Neural cell (in vitro differentiated cells): ENCODE measurements around the gene GUCA2A. TPM values are rescaled to one million over a fixed set of nuclear protein-coding genes. Genes with fewer than 3 reads are reported as not detected.

Source experiments
- H2AFZ ChIP-seq: fragments of 200-600, 300-800 bp; sonication (generic), shearing (Covaris generic); 2 replicates; pipeline ENCODE4 v1.6.0; 2014; ENCODE audit warnings: low read depth, mild to moderate bottlenecking, antibody characterized with exemption, low read length, moderate library complexity
- H3F3A ChIP-seq: fragments of 200-600 bp; shearing (Covaris generic); 2 replicates; pipeline ENCODE4 v1.6.1; 2016; ENCODE audit warnings: mild to moderate bottlenecking, moderate library complexity, mixed read lengths, antibody characterized with exemption, low read length; ENCODE audit not compliant: insufficient read depth, poor library complexity, severe bottlenecking
- H3K27ac ChIP-seq: fragments of 200-600, 300-800 bp; sonication (generic), shearing (Covaris generic); 2 replicates; pipeline ENCODE4 v1.5.1; 2014; ENCODE audit warnings: mild to moderate bottlenecking, low read length, moderate library complexity
- H3K27me3 ChIP-seq: fragments of 300-800, 200-600 bp; sonication (generic), shearing (Covaris generic); 2 replicates; pipeline ENCODE4 v1.6.0; 2014; ENCODE audit warnings: mild to moderate bottlenecking, low read depth, low read length, moderate library complexity; ENCODE audit not compliant: insufficient read depth
- H3K36me3 ChIP-seq: fragments of 300-800, 200-600 bp; sonication (generic), shearing (Covaris generic); 2 replicates; pipeline ENCODE4 v1.5.1; 2014; ENCODE audit warnings: mild to moderate bottlenecking, antibody characterized with exemption, low read length, moderate library complexity; ENCODE audit not compliant: insufficient read depth
- H3K4me2 ChIP-seq: fragments of 300-800, 200-600 bp; sonication (generic), shearing (Covaris generic); 2 replicates; pipeline ENCODE4 v1.6.0; 2014; ENCODE audit warnings: mild to moderate bottlenecking, low read length
- H3K4me3 ChIP-seq: fragments of 300-800, 200-600 bp; sonication (generic), shearing (Covaris generic); 2 replicates; pipeline ENCODE4 v1.5.1; 2014; ENCODE audit warnings: mild to moderate bottlenecking, low read length, moderate library complexity
- H3K79me2 ChIP-seq: fragments of 200-600 bp; shearing (Covaris generic); replicated peaks from 2 replicates; pipeline ENCODE4 v1.6.0; 2014; ENCODE audit warnings: mild to moderate bottlenecking, low read length, moderate library complexity; ENCODE audit not compliant: insufficient read depth
- H3K9ac ChIP-seq: fragments of 300-800, 200-600 bp; sonication (generic), shearing (Covaris generic); 2 replicates; pipeline ENCODE4 v1.6.1; 2016; ENCODE audit warnings: mild to moderate bottlenecking, low read length, mixed read lengths
- H3K9me2 ChIP-seq: fragments of 200-600 bp; shearing (Covaris generic); 2 replicates; pipeline ENCODE4 v1.6.1; 2016; ENCODE audit warnings: mild to moderate bottlenecking, low read length, mixed read lengths; ENCODE audit not compliant: insufficient read depth
- H3K9me3 ChIP-seq: fragments of 200-600, 300-800 bp; sonication (generic), shearing (Covaris generic); 2 replicates; pipeline ENCODE4 v1.6.1; 2016; ENCODE audit warnings: mild to moderate bottlenecking, mixed run types, low read length, moderate library complexity, mixed read lengths
- H4K20me1 ChIP-seq: fragments of 200-600 bp; shearing (Covaris generic); 2 replicates; pipeline ENCODE4 v1.6.1; 2016; ENCODE audit warnings: mild to moderate bottlenecking, mixed run types; ENCODE audit not compliant: insufficient read depth
- EP300 ChIP-seq: fragments of 450-650 bp; conservative IDR thresholded peaks from 2 replicates; pipeline ENCODE4 v1.6.1; 2014; ENCODE audit warnings: antibody characterized with exemption, mild to moderate bottlenecking, moderate library complexity; ENCODE audit not compliant: poor library complexity, severe bottlenecking
- EZH2 ChIP-seq: fragments of 200-600, 300-800 bp; shearing (Covaris generic), sonication (generic); IDR thresholded peaks from 2 replicates; pipeline ENCODE4 v1.6.1; 2014; ENCODE audit warnings: antibody characterized with exemption, low read length, borderline replicate concordance, mild to moderate bottlenecking; ENCODE audit not compliant: insufficient read depth, poor library complexity, severe bottlenecking
- MXI1 ChIP-seq: fragments of 450-650 bp; conservative IDR thresholded peaks from 2 replicates; pipeline ENCODE4 v1.6.1; 2014; ENCODE audit warnings: antibody characterized with exemption, mild to moderate bottlenecking; ENCODE audit not compliant: poor library complexity, severe bottlenecking
- POLR2AphosphoS5 ChIP-seq: IDR thresholded peaks from 2 replicates; pipeline ENCODE4 v1.6.1; 2012
- RAD21 ChIP-seq: fragments of 450-650 bp; conservative IDR thresholded peaks from 2 replicates; pipeline ENCODE4 v1.6.1; 2014; ENCODE audit warnings: antibody characterized with exemption, mild to moderate bottlenecking, moderate library complexity
- SMC3 ChIP-seq: fragments of 450-650 bp; conservative IDR thresholded peaks from 2 replicates; pipeline ENCODE4 v1.6.1; 2014; ENCODE audit warnings: antibody characterized with exemption, mild to moderate bottlenecking, moderate library complexity; ENCODE audit not compliant: poor library complexity
- TAF1 ChIP-seq: IDR thresholded peaks from 2 replicates; pipeline ENCODE4 v1.6.1; 2012; ENCODE audit warnings: low read depth
- polyA plus RNA-seq: library from polyadenylated mRNA; depleted of rRNA; stranded (reverse); fragments of >200 nt; gene quantifications from 2 replicates; pipeline ENCODE4 v1.2.3, GENCODE V29; 2014
- TF ChIP-seq, protein P1 (sequence below): fragments of 450-650 bp; IDR thresholded peaks from 2 replicates; pipeline ENCODE4 v1.5.1; 2014; ENCODE audit warnings: antibody characterized with exemption, mild to moderate bottlenecking, moderate library complexity; ENCODE audit not compliant: poor library complexity, severe bottlenecking
- TF ChIP-seq, protein P2 (sequence below): IDR thresholded peaks from 2 replicates; pipeline ENCODE4 v1.6.1; 2012; ENCODE audit warnings: borderline replicate concordance

Gene GUCA2A
- polyA plus RNA-seq, 1 donor from 2014 or later = not detected

DNA sequence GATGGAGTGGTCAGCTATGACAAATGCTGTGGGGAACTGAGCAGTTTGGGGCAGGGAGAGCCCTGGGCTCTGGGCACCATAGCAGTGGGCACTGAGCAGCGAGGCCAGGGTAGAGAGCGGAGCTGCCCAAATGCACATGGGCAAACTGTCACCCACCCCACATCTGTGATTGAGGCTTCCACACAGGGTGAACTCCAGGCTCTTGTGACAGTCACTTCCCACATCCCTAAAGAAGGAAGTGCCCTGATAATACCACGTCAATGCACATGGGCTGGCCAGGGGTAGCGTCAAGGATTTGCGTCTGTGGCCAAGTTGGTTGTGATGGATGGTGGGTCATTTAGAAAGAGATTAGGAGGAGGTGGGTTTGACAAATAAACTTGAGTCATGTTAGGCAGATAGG lies 13.9 kb downstream of the GUCA2A start:
- no peak overlapping the region for H3K9ac ChIP-seq
- no peaks in the 10 kb centered on the region for H3K9me2 ChIP-seq
- H3K79me2 ChIP-seq = no peaks in the 10 kb centered on the region
- H3K27ac ChIP-seq = no peak overlapping the region
- H3F3A ChIP-seq = no peaks in the 10 kb centered on the region
- H3K27me3 ChIP-seq = no peaks in the 10 kb centered on the region
- TF ChIP-seq RAD21 (no peak), MXI1 (no peak)
- TF ChIP-seq, protein P1, sequence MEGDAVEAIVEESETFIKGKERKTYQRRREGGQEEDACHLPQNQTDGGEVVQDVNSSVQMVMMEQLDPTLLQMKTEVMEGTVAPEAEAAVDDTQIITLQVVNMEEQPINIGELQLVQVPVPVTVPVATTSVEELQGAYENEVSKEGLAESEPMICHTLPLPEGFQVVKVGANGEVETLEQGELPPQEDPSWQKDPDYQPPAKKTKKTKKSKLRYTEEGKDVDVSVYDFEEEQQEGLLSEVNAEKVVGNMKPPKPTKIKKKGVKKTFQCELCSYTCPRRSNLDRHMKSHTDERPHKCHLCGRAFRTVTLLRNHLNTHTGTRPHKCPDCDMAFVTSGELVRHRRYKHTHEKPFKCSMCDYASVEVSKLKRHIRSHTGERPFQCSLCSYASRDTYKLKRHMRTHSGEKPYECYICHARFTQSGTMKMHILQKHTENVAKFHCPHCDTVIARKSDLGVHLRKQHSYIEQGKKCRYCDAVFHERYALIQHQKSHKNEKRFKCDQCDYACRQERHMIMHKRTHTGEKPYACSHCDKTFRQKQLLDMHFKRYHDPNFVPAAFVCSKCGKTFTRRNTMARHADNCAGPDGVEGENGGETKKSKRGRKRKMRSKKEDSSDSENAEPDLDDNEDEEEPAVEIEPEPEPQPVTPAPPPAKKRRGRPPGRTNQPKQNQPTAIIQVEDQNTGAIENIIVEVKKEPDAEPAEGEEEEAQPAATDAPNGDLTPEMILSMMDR = no peak
- H3K4me2 ChIP-seq = no peak overlapping the region
- H3K4me3 ChIP-seq = no peak overlapping the region
- no peaks in the 10 kb centered on the region for H4K20me1 ChIP-seq
- no peaks in the 10 kb centered on the region for H3K9me3 ChIP-seq
- no peak overlapping the region for H2AFZ ChIP-seq
- no peaks in the 10 kb centered on the region for H3K36me3 ChIP-seq

DNA sequence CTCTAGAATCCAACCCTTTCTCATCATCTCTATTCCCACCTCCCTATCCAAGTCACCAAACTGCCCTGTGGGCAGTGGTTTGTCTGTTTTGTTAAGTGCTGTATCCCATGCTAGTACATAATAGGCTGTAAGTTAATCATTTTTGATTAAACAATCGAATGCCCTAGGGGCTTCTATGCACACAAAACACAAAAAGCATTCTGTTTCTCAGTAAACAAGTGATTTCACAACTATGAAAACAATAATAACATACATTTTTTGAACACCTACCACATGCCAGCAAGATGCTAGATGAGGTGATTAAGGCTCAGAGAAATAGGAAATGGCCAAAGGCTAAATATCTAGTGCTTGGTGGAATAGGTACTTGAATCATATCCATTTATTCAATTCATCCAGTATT lies 16.4 kb downstream of the GUCA2A start:
- Histone ChIP-seq H4K20me1 (no peaks in the 10 kb centered on the region), H3K36me3 (no peaks in the 10 kb centered on the region), H3K4me2 (no peak overlapping the region), H3K4me3 (no peak overlapping the region), H3F3A (no peaks in the 10 kb centered on the region), H3K9me3 (no peaks in the 10 kb centered on the region), H3K9ac (no peak overlapping the region), H2AFZ (no peak overlapping the region), H3K27ac (no peak overlapping the region), H3K27me3 (no peaks in the 10 kb centered on the region), H3K9me2 (no peaks in the 10 kb centered on the region), H3K79me2 (no peaks in the 10 kb centered on the region)
- TF ChIP-seq POLR2AphosphoS5 = no peak
- TF ChIP-seq MXI1 = no peak
- TF ChIP-seq, protein P2, sequence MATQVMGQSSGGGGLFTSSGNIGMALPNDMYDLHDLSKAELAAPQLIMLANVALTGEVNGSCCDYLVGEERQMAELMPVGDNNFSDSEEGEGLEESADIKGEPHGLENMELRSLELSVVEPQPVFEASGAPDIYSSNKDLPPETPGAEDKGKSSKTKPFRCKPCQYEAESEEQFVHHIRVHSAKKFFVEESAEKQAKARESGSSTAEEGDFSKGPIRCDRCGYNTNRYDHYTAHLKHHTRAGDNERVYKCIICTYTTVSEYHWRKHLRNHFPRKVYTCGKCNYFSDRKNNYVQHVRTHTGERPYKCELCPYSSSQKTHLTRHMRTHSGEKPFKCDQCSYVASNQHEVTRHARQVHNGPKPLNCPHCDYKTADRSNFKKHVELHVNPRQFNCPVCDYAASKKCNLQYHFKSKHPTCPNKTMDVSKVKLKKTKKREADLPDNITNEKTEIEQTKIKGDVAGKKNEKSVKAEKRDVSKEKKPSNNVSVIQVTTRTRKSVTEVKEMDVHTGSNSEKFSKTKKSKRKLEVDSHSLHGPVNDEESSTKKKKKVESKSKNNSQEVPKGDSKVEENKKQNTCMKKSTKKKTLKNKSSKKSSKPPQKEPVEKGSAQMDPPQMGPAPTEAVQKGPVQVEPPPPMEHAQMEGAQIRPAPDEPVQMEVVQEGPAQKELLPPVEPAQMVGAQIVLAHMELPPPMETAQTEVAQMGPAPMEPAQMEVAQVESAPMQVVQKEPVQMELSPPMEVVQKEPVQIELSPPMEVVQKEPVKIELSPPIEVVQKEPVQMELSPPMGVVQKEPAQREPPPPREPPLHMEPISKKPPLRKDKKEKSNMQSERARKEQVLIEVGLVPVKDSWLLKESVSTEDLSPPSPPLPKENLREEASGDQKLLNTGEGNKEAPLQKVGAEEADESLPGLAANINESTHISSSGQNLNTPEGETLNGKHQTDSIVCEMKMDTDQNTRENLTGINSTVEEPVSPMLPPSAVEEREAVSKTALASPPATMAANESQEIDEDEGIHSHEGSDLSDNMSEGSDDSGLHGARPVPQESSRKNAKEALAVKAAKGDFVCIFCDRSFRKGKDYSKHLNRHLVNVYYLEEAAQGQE = no peak
- TF ChIP-seq EZH2 = no peak
- no peak for TF ChIP-seq TAF1
- no peak for TF ChIP-seq RAD21
- no peak for TF ChIP-seq SMC3
- no peak for TF ChIP-seq EP300
- TF ChIP-seq, protein P1 = no peak
